Psoas muscle (tissue), 8 donors: ENCODE measurements around the gene PCLO. TPM values are rescaled to one million over a fixed set of nuclear protein-coding genes. Genes with fewer than 3 reads are reported as not detected.

Experiments
- ATAC-seq, 4 donors: fragments of 200-7000 bp; cut with Tn5 transposase; one replicate each; pipeline ENCODE4 v1.9.1; 2020; ENCODE audit warnings: moderate library complexity in 3 of 4, mild to moderate bottlenecking in 2 of 4
- DNase-seq, 2 donors: peaks; one replicate each; pipeline ENCODE4 v3.0.0-alpha.2; 2020
- H3K27ac ChIP-seq: fragments of 200-600 bp; one replicate; pipeline ENCODE4 v1.8.0; 2022
- H3K27me3 ChIP-seq, 3 donors: fragments of 200-600 bp in 1 of 3; one replicate each; pipeline versions ENCODE4 v1.6.1 to v1.8.0; 2013 to 2022; ENCODE audit warnings: low read length in 2 of 3, mild to moderate bottlenecking in 2 of 3, moderate library complexity in 1 of 3; ENCODE audit not compliant: insufficient read depth in 3 of 3
- H3K36me3 ChIP-seq, 2 donors: fragments of 200-600 bp in 1 of 2; one replicate each; pipeline versions ENCODE4 v1.6.1 to v1.8.0; 2013 to 2022; ENCODE audit warnings: low read depth in 1 of 2, mild to moderate bottlenecking in 1 of 2, moderate library complexity in 1 of 2; ENCODE audit not compliant: insufficient read depth in 1 of 2
- H3K4me1 ChIP-seq: fragments of 200-600 bp; one replicate; pipeline ENCODE4 v1.8.0; 2022
- H3K4me3 ChIP-seq: fragments of 200-600 bp; one replicate; pipeline ENCODE4 v1.8.0; 2022; ENCODE audit warnings: mild to moderate bottlenecking
- H3K9me3 ChIP-seq: fragments of 200-600 bp; one replicate; pipeline ENCODE4 v1.8.0; 2022
- WGBS, 3 donors: extraction: QIAGEN DNeasy Blood & Tissue Kit; methylation state at CpG; one replicate each; pipeline versions ENCODE4 v1.1.6 to v1.1.7; 2013; 5-methylcytosine and 5-hydroxymethylcytosine counted together
- intact Hi-C, 2 donors: fragments of 100-400 bp; cut with DNase I; formaldehyde crosslinking; loops; one replicate each; pipeline versions ENCODE4 v1.11.0 to v1.14.2; 2022
- polyA plus RNA-seq, 3 donors: library from polyadenylated mRNA; stranded (reverse); fragments of 200-250 nt; gene quantifications; one replicate each; pipeline ENCODE4 v1.2.3, GENCODE V29; 2013
- total RNA-seq, 4 donors: library from RNA; stranded (reverse); fragmentation: NEBNext Ultra II Directional in 2 of 4; extraction: Animal tissue kit (Norgen Biotek cat#: 25700) in 2 of 4; gene quantifications; one replicate each; pipeline versions ENCODE4 v1.2.1 to v1.2.4, GENCODE V29; 2021 to 2023
- TF ChIP-seq, protein P1 (sequence below): fragments of 200-600 bp; IDR thresholded peaks from one replicate; pipeline ENCODE4 v1.8.0; 2022; ENCODE audit warnings: antibody characterized with exemption
- donor health status: healthy with polysubstance abuse.
- donor health status: DM: no; HTN: no; CAD: no; lungs with moderate emphysema.
- donor health status: Bipolar disorder and iron deficiency.
- donor health status: healthy.
- donor health status: DM: yes; HTN: yes; CAD: no.
- donor health status: DM: no; HTN: no; CAD: no.
- donor health status: DM: no; HTN: no; CAD: no.
- donor health status: DM: yes; HTN: yes; CAD: no.

Gene PCLO
- total and polyA plus RNA-seq, 7 donors, result 0.03 to 0.46 (median 0.08) TPM; not detected in 3

DNA sequence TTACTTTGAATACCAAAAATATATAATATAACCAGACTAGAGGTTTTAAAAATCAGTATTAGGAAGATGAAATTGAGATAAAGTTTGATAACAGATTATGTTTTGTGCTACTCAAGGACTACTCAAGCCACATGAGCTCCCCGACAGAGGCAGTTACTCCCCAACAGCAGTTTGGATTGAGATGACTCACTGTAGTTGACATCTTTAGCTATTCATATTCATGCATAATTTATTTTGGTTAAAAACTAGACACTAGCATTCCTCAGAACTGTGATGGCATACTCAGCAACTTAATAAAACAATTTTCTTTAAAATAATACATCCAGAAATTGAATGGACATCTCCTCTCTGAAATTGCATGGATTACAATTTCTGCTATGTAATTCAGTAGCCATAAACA lies 19.6 kb downstream of the PCLO start:
- no peak for ATAC-seq
- Histone ChIP-seq H3K36me3 (no peaks in the 10 kb centered on the region), H3K9me3 (no peaks in the 10 kb centered on the region), H3K4me3 (no peak overlapping the region), H3K4me1 (no peaks in the 10 kb centered on the region), H3K27me3 (no peaks in the 10 kb centered on the region), H3K27ac (no peak overlapping the region)
- WGBS, 3 donors, result 79 to 89% (median 80%) methylated on average over 1 of the region's 1 CpG
- DNase-seq, result no peak
- intact Hi-C loops, result no loop called here
- TF ChIP-seq, protein P1, sequence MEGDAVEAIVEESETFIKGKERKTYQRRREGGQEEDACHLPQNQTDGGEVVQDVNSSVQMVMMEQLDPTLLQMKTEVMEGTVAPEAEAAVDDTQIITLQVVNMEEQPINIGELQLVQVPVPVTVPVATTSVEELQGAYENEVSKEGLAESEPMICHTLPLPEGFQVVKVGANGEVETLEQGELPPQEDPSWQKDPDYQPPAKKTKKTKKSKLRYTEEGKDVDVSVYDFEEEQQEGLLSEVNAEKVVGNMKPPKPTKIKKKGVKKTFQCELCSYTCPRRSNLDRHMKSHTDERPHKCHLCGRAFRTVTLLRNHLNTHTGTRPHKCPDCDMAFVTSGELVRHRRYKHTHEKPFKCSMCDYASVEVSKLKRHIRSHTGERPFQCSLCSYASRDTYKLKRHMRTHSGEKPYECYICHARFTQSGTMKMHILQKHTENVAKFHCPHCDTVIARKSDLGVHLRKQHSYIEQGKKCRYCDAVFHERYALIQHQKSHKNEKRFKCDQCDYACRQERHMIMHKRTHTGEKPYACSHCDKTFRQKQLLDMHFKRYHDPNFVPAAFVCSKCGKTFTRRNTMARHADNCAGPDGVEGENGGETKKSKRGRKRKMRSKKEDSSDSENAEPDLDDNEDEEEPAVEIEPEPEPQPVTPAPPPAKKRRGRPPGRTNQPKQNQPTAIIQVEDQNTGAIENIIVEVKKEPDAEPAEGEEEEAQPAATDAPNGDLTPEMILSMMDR, result no peak

DNA sequence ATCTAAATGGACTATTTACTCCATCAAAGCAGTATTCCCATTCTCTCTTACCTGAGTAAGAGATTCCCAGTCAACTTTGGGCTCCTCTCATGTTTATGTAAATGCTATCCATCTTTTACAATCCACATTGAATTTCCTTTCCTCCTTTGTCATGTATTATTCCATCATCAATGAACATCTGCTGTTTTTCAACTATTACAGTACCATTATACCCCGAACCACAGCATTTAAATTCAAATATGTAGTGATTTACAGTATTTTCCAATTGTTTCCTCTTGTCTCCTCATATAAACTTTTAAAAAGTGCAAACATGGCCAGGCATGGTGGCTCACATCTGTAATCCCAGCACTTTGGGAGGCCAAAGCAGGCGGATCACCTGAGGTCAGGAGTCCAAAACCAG lies 20.3 kb downstream of the PCLO start:
- intact Hi-C loops, result no loop called here
- Histone ChIP-seq H3K4me1 (no peaks in the 10 kb centered on the region), H3K4me3 (no peak overlapping the region), H3K36me3 (no peaks in the 10 kb centered on the region), H3K27ac (no peak overlapping the region), H3K27me3 (no peaks in the 10 kb centered on the region), H3K9me3 (no peaks in the 10 kb centered on the region)
- no peak for ATAC-seq
- WGBS, 3 donors, result 74 to 83% (median 76%) methylated on average over 2 of the region's 2 CpGs
- DNase-seq, result no peak
- TF ChIP-seq, protein P1, result no peak

DNA sequence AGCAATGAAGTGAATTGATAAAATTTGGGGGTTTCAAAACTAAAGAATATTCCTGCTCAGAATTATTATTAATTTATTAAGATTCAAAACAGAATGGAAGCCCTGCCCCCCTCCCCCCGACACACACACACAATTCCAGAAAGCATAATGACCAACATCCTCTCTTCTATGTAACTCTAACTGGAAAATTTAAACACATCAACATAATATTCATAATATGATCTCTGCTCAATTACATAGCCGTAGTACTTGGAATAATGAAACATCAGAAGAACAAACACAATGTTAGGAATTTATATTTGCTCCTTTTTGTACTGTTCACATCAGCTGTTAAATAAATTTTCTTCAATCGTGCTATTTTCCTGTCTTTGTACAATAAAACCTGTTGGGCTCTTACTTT lies 20.8 kb downstream of the PCLO start:
- intact Hi-C loops, result no loop called here
- no peaks in the 10 kb centered on the region for H3K9me3 ChIP-seq
- no peak for DNase-seq
- no peaks in the 10 kb centered on the region for H3K27me3 ChIP-seq
- 67 to 94% (median 86%) methylated on average over 3 of the region's 3 CpGs for WGBS, 3 donors
- H3K36me3 ChIP-seq, result no peaks in the 10 kb centered on the region
- TF ChIP-seq, protein P1, result no peak
- H3K4me3 ChIP-seq, result no peak overlapping the region
- no peak overlapping the region for H3K27ac ChIP-seq
- H3K4me1 ChIP-seq, result no peaks in the 10 kb centered on the region
- ATAC-seq, result no peak

DNA sequence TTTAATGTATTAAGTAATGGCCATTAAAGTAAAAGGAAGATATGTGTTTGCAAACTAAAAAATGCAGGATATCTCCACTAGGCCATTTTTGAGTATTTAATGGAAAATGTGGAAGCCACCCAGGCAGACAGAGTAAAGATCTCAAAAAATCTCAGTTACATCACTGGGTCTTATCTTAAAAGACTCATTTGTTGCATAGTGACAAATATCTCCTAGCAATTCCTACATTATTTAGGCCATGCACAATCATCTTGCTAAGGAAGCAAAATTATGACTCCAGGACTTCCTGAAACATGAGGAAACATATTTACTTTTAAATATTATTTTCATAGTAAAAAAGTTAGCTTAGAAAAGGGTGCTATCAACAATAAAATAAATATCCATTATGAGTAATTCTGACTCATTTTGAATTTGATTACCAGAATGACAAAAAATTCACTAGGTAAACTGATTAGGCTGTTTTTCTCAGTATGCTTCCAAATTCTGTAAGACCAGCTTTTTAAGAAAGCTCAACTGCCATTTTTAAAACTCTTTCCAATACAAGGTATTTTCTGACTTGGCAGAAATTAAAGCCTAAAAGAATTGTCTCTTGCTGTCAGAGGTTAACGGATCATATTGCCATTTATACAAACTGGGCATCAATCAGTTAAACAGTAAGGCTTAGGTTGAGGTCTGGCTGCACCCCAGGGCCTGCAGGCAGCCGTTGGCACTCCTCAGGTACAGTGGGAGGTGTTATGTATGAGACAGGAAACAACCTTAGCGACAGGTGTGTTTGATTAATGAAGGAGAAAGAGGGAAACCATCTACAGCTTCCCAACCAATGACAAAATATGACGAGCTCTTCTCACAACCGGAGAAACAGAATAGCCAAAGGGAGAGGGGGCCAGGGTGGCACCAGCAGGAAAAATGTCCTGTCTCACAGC lies 31.8 kb downstream of the PCLO start:
- intact Hi-C loops, result no loop called here
- TF ChIP-seq, protein P1, result no peak
- H3K4me3 ChIP-seq, result no peak overlapping the region
- ATAC-seq, result no peak
- H3K27ac ChIP-seq, result no peak overlapping the region
- H3K27me3 ChIP-seq, result no peaks in the 10 kb centered on the region
- no peaks in the 10 kb centered on the region for H3K4me1 ChIP-seq
- H3K9me3 ChIP-seq, result no peaks in the 10 kb centered on the region
- 58 to 65% (median 61%) methylated on average over 5 of the region's 5 CpGs for WGBS, 3 donors
- DNase-seq, result no peak
- H3K36me3 ChIP-seq, result no peaks in the 10 kb centered on the region
